GM19035 (cell line): ENCODE measurements around the gene SPO11.

Experiments used
- ATAC-seq: cut with Tn5 transposase; IDR thresholded peaks from one replicate; pipeline ENCODE4 v1.9.1; 2021; ENCODE audit not compliant: unreplicated experiment

SPO11 gene, protein sequence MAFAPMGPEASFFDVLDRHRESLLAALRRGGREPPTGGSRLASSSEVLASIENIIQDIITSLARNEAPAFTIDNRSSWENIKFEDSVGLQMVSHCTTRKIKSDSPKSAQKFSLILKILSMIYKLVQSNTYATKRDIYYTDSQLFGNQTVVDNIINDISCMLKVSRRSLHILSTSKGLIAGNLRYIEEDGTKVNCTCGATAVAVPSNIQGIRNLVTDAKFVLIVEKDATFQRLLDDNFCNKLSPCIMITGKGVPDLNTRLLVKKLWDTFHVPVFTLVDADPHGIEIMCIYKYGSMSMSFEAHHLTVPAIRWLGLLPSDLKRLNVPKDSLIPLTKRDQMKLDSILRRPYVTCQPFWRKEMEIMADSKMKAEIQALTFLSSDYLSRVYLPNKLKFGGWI

DNA sequence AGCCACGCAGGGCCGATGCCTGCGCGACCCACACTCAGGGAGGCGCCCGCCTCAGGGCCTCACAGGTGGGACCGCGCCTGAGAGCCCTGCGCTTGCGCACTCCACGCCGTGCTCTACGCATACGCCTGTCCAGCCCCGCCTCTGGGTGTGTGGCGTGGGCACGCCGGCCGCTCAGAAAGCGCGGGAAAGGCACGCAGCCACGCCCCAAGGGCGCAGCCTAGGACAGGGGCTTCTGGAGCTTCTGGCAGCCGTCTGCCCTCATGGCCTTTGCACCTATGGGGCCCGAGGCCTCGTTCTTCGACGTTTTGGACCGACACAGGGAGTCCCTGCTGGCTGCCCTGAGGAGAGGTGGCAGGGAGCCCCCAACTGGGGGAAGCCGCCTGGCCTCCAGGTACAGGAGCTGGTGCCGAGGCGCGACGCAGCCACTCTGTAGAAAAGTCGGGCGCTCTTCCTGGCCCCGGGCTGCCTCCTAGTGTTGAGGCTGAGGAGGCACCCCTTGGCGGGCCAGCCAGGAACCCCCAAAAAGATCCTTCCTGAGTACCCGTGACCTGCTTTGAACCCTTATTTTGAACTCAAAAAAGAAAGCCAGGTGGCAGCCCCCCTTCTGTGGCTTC lies at the start of gene SPO11:
TSS of gene SPO11 (plus strand) at position 196 of the 614 bp plus-strand sequence. CDS start at position 261, 65 bp downstream.
- no peak for ATAC-seq

- no peak for ATAC-seq
These were observed 49.4 kb upstream of the SPO11 start for GRCh38 chr20:57280221-57280620.

- ATAC-seq, result peak; percentile 53
These were observed 47.7 kb upstream of the SPO11 start for GRCh38 chr20:57281900-57282299.

DNA sequence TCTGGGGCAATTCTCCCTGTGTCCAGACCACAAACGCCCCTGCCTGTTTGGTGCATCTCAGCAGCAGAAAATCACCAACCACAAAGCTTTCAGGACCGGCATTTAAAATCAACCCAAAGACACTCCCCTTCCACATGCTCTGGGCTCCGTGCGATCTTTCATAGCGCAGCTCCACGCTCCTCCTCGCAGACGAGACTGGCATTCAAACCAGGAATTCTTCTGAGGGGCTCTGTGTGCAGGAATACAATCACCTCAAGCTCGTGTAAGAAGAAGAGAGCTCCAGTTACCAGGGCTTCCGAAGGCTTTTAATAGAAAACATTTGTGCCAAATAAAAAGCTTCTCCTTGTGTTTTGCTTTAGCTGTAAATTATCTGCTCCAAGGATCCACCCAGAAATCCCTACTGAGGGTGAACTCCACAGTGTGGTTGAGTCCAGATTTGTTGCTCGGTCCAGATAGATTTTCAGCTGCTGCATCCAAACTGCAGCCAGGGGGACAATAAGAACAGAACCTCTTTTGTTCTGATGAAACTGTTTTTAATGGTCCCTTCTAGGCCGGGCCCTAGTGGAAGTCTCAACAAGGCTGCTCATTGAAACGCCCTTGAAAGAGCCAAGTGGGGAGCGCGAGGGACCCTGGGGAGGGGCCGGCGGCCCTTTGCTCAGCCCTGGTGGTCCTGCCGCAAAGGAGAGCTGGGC lies 46.8 kb upstream of the SPO11 start:
- ATAC-seq, result no peak

DNA sequence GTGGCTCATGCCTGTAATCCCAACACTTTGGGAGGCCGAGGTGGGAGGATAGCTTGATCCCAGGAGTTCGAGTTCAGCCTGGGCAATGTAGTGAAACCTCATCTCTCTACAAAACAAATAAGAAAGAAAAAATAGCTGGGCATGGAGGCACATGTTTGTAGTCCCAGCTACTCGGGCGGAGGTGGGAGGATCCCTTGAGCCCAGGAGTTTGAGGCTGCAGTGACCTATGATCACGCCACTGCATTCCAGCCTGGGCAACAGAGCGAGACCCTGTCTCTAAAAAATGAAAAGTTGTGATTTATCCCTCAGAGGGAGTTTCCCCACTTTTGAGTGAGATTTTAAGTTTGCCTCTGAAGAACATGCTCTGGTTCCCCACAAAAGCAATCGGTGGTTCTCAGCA lies 45.7 kb upstream of the SPO11 start:
- ATAC-seq, result no peak

GRCh38 chr20:57287007-57287880 lies 42.4 kb upstream of the SPO11 start:
- ATAC-seq, result no peak

DNA sequence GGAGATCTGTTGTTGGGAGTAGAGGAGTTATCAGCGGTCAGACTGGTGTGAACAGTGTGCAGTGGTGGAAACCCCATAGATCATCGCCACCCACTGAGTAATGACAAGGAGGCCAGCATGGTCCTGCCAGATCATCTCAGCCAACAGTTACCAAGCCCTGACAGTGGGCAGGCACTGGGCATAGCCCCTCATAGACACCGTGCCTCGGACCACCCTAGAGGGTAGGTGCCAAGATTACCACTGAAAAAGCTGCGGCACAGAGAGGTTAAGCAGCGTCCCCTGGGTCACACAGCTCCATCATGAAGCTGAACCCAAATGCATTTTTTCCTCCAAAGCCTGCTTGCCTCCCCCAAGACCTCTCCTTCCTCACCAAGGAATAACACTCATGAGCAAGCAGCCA lies 41.7 kb upstream of the SPO11 start:
- ATAC-seq, result no peak

GRCh38 chr20:57288651-57289277 lies 40.8 kb upstream of the SPO11 start:
- ATAC-seq, result no peak

DNA sequence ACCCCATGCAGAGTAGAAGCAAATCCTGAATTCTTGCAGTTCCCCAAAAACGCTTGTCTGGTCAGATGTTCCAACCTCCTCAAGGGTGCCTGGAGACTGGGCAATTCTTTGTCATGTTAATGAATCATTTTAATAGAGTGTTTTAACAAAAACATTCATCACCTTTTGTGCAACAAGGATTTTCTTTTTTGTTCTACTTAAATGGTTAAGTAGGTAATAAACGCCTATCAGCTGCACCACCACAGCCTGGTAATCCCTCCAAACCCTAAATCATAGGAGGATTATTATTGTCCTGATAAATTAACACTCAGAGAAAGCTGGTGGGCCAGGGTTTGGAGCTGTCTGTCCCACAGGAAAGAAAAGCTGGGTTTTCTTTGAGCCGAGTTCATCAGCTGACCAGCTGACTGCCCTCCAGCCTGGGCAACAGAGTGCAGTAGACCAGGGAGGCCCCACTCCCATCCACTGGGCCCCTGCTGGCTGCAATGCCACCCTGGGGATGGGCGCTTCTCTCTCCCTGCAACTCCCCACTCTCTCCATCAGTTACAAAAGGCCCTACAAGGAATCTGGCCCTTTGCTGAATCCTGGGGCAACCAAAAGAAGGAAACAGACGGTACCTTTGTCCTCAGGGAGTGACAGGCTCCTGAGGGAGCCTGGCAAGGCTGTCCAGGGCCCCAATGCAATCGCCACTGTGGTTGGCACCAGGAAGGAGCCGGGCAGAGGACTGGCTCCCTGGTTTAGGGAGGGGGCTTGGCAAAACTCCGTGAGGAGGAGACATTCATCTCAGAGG lies 40.0 kb upstream of the SPO11 start:
- no peak for ATAC-seq

- ATAC-seq, result no peak
These were observed 39.5 kb upstream of the SPO11 start for GRCh38 chr20:57290178-57290484.

DNA sequence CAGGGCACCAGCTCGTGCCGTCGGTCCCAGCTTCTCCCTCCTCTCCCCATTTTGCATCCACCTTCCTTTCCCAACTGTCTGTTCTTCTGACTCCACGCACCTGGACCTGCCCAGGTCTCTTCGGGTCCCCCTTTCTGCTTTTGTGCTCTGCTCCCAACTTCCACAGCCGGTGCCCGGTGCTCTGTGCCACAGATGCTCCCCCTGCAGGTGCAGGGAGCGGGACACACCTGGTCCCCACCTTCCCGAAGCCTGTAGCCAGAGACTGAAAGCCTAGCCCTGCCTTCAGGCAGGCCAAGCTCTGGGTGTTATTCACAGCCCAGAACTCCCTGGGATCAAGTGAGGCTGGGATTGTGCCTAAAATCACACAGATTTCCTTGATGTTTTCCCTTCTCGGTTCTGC lies 38.6 kb upstream of the SPO11 start:
- no peak for ATAC-seq

- ATAC-seq, result no peak
These were observed 37.9 kb upstream of the SPO11 start for GRCh38 chr20:57291694-57292093.

GRCh38 chr20:57292611-57293010 lies 37.0 kb upstream of the SPO11 start:
- no peak for ATAC-seq

GRCh38 chr20:57293995-57294394 lies 35.6 kb upstream of the SPO11 start:
- ATAC-seq, result no peak

GRCh38 chr20:57294550-57294949 lies 35.1 kb upstream of the SPO11 start:
- ATAC-seq, result no peak

DNA sequence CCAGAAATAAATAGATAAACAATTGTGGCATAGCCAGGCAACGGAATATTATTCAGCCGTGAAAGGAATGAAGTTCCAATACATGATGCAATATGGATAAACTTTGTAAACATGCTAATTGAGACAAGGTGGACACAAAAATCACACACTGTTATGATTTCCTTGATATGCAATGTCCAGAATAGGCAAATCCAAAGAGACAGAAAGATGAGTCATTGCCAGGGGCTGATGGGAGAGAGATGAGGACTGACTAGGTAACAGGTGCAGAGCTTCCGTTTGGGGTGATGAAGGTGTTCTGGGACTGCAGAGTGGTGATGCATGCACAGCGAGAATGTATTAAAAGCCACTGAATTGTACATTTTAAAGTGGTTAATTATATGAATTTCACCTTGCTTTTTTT lies 31.1 kb upstream of the SPO11 start:
- no peak for ATAC-seq

DNA sequence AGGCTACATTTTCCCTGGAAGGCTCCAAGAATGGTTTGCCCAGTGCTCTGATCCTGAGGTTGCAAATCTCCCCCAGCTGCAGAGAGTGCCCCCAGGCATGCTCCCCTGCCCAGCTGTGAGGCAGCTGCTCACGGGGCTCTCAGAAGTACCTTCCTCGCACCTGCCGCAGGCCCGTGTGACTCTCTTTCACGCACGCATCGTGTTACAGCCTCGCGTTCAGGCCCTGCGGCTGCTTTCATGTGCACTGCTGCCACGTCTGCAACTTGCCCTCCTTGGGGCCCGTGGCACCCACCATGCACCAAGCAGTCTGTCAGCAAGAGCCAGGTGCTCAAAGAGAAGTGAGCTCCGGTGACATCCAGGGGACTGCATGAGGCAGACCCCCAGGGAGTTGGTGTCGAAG lies 28.6 kb upstream of the SPO11 start:
- ATAC-seq, result no peak

DNA sequence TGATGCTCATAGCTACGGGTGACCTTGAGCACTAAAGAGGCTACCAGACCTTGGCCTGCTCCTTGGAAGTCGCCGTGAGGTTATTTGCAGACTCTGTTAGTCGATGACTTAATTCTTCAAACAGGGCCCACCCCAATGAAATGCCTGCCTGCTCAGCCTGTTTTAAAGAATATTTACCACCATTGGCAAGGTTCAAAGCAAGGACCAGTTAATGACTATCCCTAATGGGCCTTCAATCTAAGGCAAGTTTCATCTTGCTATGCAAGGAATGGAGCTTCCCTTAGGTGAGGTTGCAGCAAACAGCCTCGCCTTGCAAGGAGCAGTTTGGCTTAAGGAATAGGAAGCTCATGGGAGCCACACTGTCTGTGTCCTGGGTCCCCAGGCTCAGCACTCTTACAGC lies 22.9 kb upstream of the SPO11 start:
- no peak for ATAC-seq

- no peak for ATAC-seq
These were observed 20.9 kb upstream of the SPO11 start for GRCh38 chr20:57308451-57309271.
